H1 (cell line): Measurements from ENCODE around the gene PPARA. TPM values are rescaled to one million over a fixed set of nuclear protein-coding genes. Genes with fewer than 3 reads are reported as not detected.

Source experiments
- CTCF ChIA-PET: fragments of 300-600 bp; sonication (Branson Sonifier 250); formaldehyde crosslinking; loops from one replicate; lab custom pipeline; 2021; ENCODE audit not compliant: partially characterized antibody; lab: Charles Lee
- POLR2A ChIA-PET: fragments of 300-600 bp; sonication (Branson Sonifier 250); formaldehyde crosslinking; loops from one replicate; lab custom pipeline; 2021; ENCODE audit warnings: inconsistent platforms; ENCODE audit not compliant: partially characterized antibody; lab: Charles Lee
- DNase-seq, 2 experiments: peaks; one replicate each; pipeline versions ENCODE4 v3.0.0 to v3.0.0-alpha.2; 2010 to 2022; ENCODE audit warnings: low spot score in 2 of 2, low read depth in 1 of 2, mixed read lengths in 1 of 2
- FAIRE-seq: peaks from 2 replicates; lab custom pipeline; 2011; peaks lifted over from hg19 to GRCh38; lab: Jason Lieb, UNC
- H2AFZ ChIP-seq: 2 replicates; pipeline ENCODE4 v1.8.1; 2012; ENCODE audit warnings: low read length, inconsistent platforms
- H2AK5ac ChIP-seq: 2 replicates; pipeline ENCODE4 v1.6.1; 2013; ENCODE audit warnings: low read depth, low read length
- H2BK120ac ChIP-seq: replicated peaks from 2 replicates; pipeline ENCODE3; 2013; ENCODE audit warnings: low read depth, low read length, inconsistent platforms
- H2BK12ac ChIP-seq: 2 replicates; pipeline ENCODE4 v1.6.1; 2013; ENCODE audit warnings: low read depth, low read length
- H2BK15ac ChIP-seq: 2 replicates; pipeline ENCODE4 v1.6.1; 2013; ENCODE audit warnings: low read length
- H2BK20ac ChIP-seq: 2 replicates; pipeline ENCODE4 v1.6.1; 2013; ENCODE audit warnings: low read length
- H2BK5ac ChIP-seq: 2 replicates; pipeline ENCODE4 v1.6.1; 2013; ENCODE audit warnings: low read depth, low read length
- H3K14ac ChIP-seq: 2 replicates; pipeline ENCODE4 v1.6.1; 2013; ENCODE audit warnings: inconsistent platforms; ENCODE audit not compliant: insufficient read length
- H3K18ac ChIP-seq: 2 replicates; pipeline ENCODE4 v1.6.1; 2013; ENCODE audit warnings: low read length; ENCODE audit errors: extremely low read depth
- H3K23ac ChIP-seq: 2 replicates; pipeline ENCODE4 v1.6.1; 2013; ENCODE audit warnings: inconsistent platforms; ENCODE audit not compliant: insufficient read length
- H3K23me2 ChIP-seq: 2 replicates; pipeline ENCODE4 v1.6.1; 2013; ENCODE audit warnings: low read depth, low read length
- H3K27ac ChIP-seq: 2 replicates; pipeline ENCODE4 v1.6.1; 2011; ENCODE audit warnings: low read depth, low read length, inconsistent platforms
- H3K27me3 ChIP-seq, 4 experiments: replicated peaks in 1 of 4; 1 replicate in 1 of 4; 2 replicates in 3 of 4; pipeline versions ENCODE4 v1.6.1 to v1.8.1; 2011 to 2013; ENCODE audit warnings: low read length in 3 of 4, mild to moderate bottlenecking in 3 of 4, inconsistent platforms in 2 of 4, mixed read lengths in 2 of 4, moderate library complexity in 1 of 4; ENCODE audit not compliant: control insufficient read depth in 3 of 4, insufficient read depth in 3 of 4; ENCODE audit errors: extremely low read depth in 1 of 4
- H3K36me3 ChIP-seq, 4 experiments: 2 replicates each; pipeline versions ENCODE4 v1.6.1 to v1.8.1; 2011 to 2013; ENCODE audit warnings: mild to moderate bottlenecking in 4 of 4, low read length in 3 of 4, moderate library complexity in 2 of 4, control low read depth in 1 of 4, inconsistent platforms in 1 of 4; ENCODE audit not compliant: insufficient read depth in 4 of 4, control insufficient read depth in 2 of 4
- H3K4ac ChIP-seq: replicated peaks from 2 replicates; pipeline ENCODE3; 2013; ENCODE audit warnings: low read length, low read depth, mixed read lengths, inconsistent platforms; ENCODE audit not compliant: insufficient read length
- H3K4me1 ChIP-seq, 4 experiments: replicated peaks in 1 of 4; 1 replicate in 1 of 4; 2 replicates in 3 of 4; pipeline versions ENCODE4 v1.6.1 to v1.8.1; 2011 to 2013; ENCODE audit warnings: low read length in 3 of 4, inconsistent platforms in 2 of 4, mixed read lengths in 1 of 4; ENCODE audit not compliant: insufficient read depth in 4 of 4, control insufficient read depth in 3 of 4
- H3K4me2 ChIP-seq, 2 experiments: 2 replicates each; pipeline versions ENCODE4 v1.6.1 to v1.8.1; 2011 to 2013; ENCODE audit warnings: low read depth in 2 of 2, low read length in 2 of 2, control low read depth in 1 of 2, inconsistent platforms in 1 of 2, mild to moderate bottlenecking in 1 of 2; ENCODE audit not compliant: insufficient read depth in 1 of 2
- H3K4me3 ChIP-seq, 4 experiments: fragments of 200-600, 300-600 bp in 1 of 4; sonication (generic), shearing (Covaris generic), sonication (Bioruptor Twin) in 1 of 4; 2 replicates each; pipeline versions ENCODE4 v1.5.1 to v1.8.1; 2011 to 2016; ENCODE audit warnings: low read length in 4 of 4, low read depth in 3 of 4, control low read depth in 2 of 4, inconsistent platforms in 2 of 4, mild to moderate bottlenecking in 2 of 4, mixed read lengths in 1 of 4, moderate library complexity in 1 of 4; ENCODE audit not compliant: insufficient read depth in 2 of 4; ENCODE audit errors: extremely low read depth in 1 of 4
- H3K56ac ChIP-seq: replicated peaks from 2 replicates; pipeline ENCODE3; 2013; ENCODE audit warnings: low read depth, mild to moderate bottlenecking, mixed read lengths, low read length, inconsistent platforms; ENCODE audit not compliant: insufficient read length
- H3K79me1 ChIP-seq: 2 replicates; pipeline ENCODE4 v1.6.1; 2013; ENCODE audit warnings: low read depth, low read length, control low read depth
- H3K79me2 ChIP-seq, 2 experiments: 2 replicates each; pipeline versions ENCODE4 v1.6.1 to v1.8.1; 2012 to 2013; ENCODE audit warnings: low read length in 2 of 2, mild to moderate bottlenecking in 2 of 2, inconsistent platforms in 1 of 2; ENCODE audit not compliant: insufficient read depth in 2 of 2, control insufficient read depth in 1 of 2
- H3K9ac ChIP-seq, 4 experiments: replicated peaks in 1 of 4; 1 replicate in 1 of 4; 2 replicates in 3 of 4; pipeline versions ENCODE4 v1.6.1 to v1.8.1; 2011 to 2013; ENCODE audit warnings: low read depth in 3 of 4, low read length in 3 of 4, control low read depth in 2 of 4, mild to moderate bottlenecking in 2 of 4, moderate library complexity in 2 of 4, inconsistent platforms in 1 of 4; ENCODE audit errors: extremely low read depth in 1 of 4
- H3K9me3 ChIP-seq, 2 experiments: 2 replicates each; pipeline versions ENCODE4 v1.6.1 to v1.8.1; 2012 to 2013; ENCODE audit warnings: mild to moderate bottlenecking in 2 of 2, moderate library complexity in 2 of 2, control low read depth in 1 of 2, inconsistent platforms in 1 of 2, low read depth in 1 of 2, low read length in 1 of 2, mixed read lengths in 1 of 2; ENCODE audit not compliant: insufficient read depth in 2 of 2
- H4K20me1 ChIP-seq, 2 experiments: replicated peaks in 1 of 2; 2 replicates each; pipeline versions ENCODE3 to v1.8.1; 2011 to 2013; ENCODE audit warnings: inconsistent platforms in 2 of 2, low read length in 2 of 2, mild to moderate bottlenecking in 1 of 2; ENCODE audit not compliant: insufficient read depth in 2 of 2, control insufficient read depth in 1 of 2
- H4K5ac ChIP-seq: 2 replicates; pipeline ENCODE4 v1.6.1; 2013; ENCODE audit warnings: low read length, low read depth, mixed read lengths, inconsistent platforms; ENCODE audit not compliant: insufficient read length
- H4K8ac ChIP-seq: 2 replicates; pipeline ENCODE4 v1.8.0; 2013; ENCODE audit warnings: mild to moderate bottlenecking, moderate library complexity, low read length, inconsistent platforms; ENCODE audit not compliant: insufficient read depth; ENCODE audit errors: extremely low read depth
- H4K91ac ChIP-seq: replicated peaks from 2 replicates; pipeline ENCODE3; 2013; ENCODE audit warnings: low read length, mixed read lengths, inconsistent platforms; ENCODE audit not compliant: insufficient read length
- ASH2L ChIP-seq: fragments of 200-600, 300-600 bp; sonication (generic); IDR thresholded peaks from one replicate; pipeline ENCODE4 v1.7.1; 2017; ENCODE audit warnings: low read length
- ATF2 ChIP-seq: IDR thresholded peaks from 2 replicates; pipeline ENCODE4 v1.6.1; 2012; ENCODE audit warnings: low read length, inconsistent platforms
- CEBPB ChIP-seq: IDR thresholded peaks from 2 replicates; pipeline ENCODE4 v1.6.1; 2012; ENCODE audit warnings: low read depth, low read length
- CTBP2 ChIP-seq: IDR thresholded peaks from 2 replicates; pipeline ENCODE4 v1.7.0; 2011; ENCODE audit warnings: borderline replicate concordance, mild to moderate bottlenecking, moderate library complexity, mixed read lengths, low read length; ENCODE audit not compliant: insufficient read depth, insufficient read length
- EGR1 ChIP-seq: IDR thresholded peaks from 2 replicates; pipeline ENCODE4 v1.6.1; 2011; ENCODE audit warnings: low read depth, low read length, borderline replicate concordance
- EP300 ChIP-seq, 2 experiments: IDR thresholded peaks; 1 replicate in 1 of 2; 2 replicates in 1 of 2; pipeline ENCODE4 v1.6.1; 2011 to 2012; ENCODE audit warnings: low read depth in 2 of 2, low read length in 2 of 2, mild to moderate bottlenecking in 2 of 2, borderline replicate concordance in 1 of 2, inconsistent platforms in 1 of 2, moderate library complexity in 1 of 2
- GTF2F1 ChIP-seq: IDR thresholded peaks from 2 replicates; pipeline ENCODE4 v1.6.1; 2012; ENCODE audit warnings: low read depth, low read length, improper control_type of control experiment, borderline replicate concordance
- KDM5A ChIP-seq: fragments of 200-600 bp; IDR thresholded peaks from 2 replicates; pipeline ENCODE4 v1.7.1; 2012; ENCODE audit warnings: mild to moderate bottlenecking, low read length, inconsistent platforms, mixed read lengths
- POU5F1 ChIP-seq: IDR thresholded peaks from 2 replicates; pipeline ENCODE4 v1.6.1; 2011; ENCODE audit warnings: low read depth, mild to moderate bottlenecking, low read length, moderate library complexity
- SIRT6 ChIP-seq: IDR thresholded peaks from one replicate; pipeline ENCODE4 v1.7.1; 2012; ENCODE audit warnings: low read length, inconsistent platforms
- TCF12 ChIP-seq: IDR thresholded peaks from 2 replicates; pipeline ENCODE4 v1.6.1; 2011; ENCODE audit warnings: low read depth, mild to moderate bottlenecking, low read length
- WGBS, 2 experiments: shearing (Covaris generic) in 1 of 2; methylation state at CpG; one replicate each; pipeline versions ENCODE4 v1.1.6 to v1.1.7; 2013 to 2015; ENCODE audit warnings: low lambda C conversion rate in 2 of 2, mixed read lengths in 2 of 2, inconsistent platforms in 1 of 2, low coverage in 1 of 2, missing lambda C conversion rate in 1 of 2; ENCODE audit not compliant: insufficient replicate concordance in 2 of 2, insufficient coverage in 1 of 2, insufficient read length in 1 of 2; ENCODE audit errors: extremely low coverage in 1 of 2, missing lambda C conversion rate in 1 of 2; 5-methylcytosine and 5-hydroxymethylcytosine counted together
- polyA plus RNA-seq, 7 experiments: library from polyadenylated mRNA; depleted of rRNA in 3 of 7; stranded (reverse) in 5 of 7; unstranded in 2 of 7; fragments of >200 nt in 5 of 7; fragments of 200-250 nt in 2 of 7; gene quantifications; 1 replicate in 5 of 7; 2 replicates in 1 of 7; 4 replicates in 1 of 7; pipeline versions ENCODE4 v1.2.1 to v1.2.3, GENCODE V29; 2011 to 2013; ENCODE audit warnings: missing spikeins in 2 of 7, mixed read lengths in 2 of 7
- total RNA-seq: library from RNA; stranded (reverse); fragmentation: NEBNext Ultra II Directional; extraction: Animal tissue kit (Norgen Biotek cat#: 25700); gene quantifications from 2 replicates; pipeline ENCODE4 v1.2.1, GENCODE V29; 2021

The PPARA gene
- total and polyA plus RNA-seq, 2 of the 8 experiments (the other 6 are each of a cell fraction or from before 2014, with no cell fraction given) = 3.1 to 8.2 TPM

GRCh38 chr22:46275455-46276122 is 125.3 kb downstream of the PPARA start:
- Histone ChIP-seq H3K4ac (no peak overlapping the region), H4K5ac (no peak overlapping the region), H2BK20ac (no peak overlapping the region), H3K56ac (no peak overlapping the region), H2AK5ac (no peak overlapping the region), H3K23me2 (no peaks in the 10 kb centered on the region), H3K9me3 (no peaks in the 10 kb centered on the region), H2BK12ac (no peak overlapping the region), H3K36me3 (peaks cover 6 to 16% (median 12%) of the 10 kb centered on the region in 4 experiments; a peak in 5 of 8 replicates), H3K27ac (no peak overlapping the region), H4K8ac (no peak overlapping the region), H3K79me2 (no peaks in the 10 kb centered on the region), H4K91ac (no peak overlapping the region), H3K14ac (no peak overlapping the region), H2BK120ac (no peak overlapping the region), H3K9ac (no peak overlapping the region), H3K23ac (no peak overlapping the region), H2AFZ (no peak overlapping the region), H3K79me1 (no peaks in the 10 kb centered on the region), H2BK15ac (no peak overlapping the region), H3K4me1 (no peaks in the 10 kb centered on the region), H3K4me2 (no peak overlapping the region), H3K27me3 (no peaks in the 10 kb centered on the region), H3K18ac (no peak overlapping the region), H3K4me3 (no peak overlapping the region), H4K20me1 (peaks cover 0 to 5% of the 10 kb centered on the region in 2 experiments), H2BK5ac (no peak overlapping the region)
- FAIRE-seq = no peak
- WGBS, 2 experiments = 83% methylated on average over 3 of the region's 3 CpGs; no CpG with 5 or more reads in 1 of the 2 experiments
- ChIA-PET CTCF (interaction anchor here (1.3 kb wide), 1 partner anchor 12 kb away, joined by 3 read pairs; the partner anchor contains the start of gene PKDREJ), POLR2A (interaction anchor here (2.2 kb wide), 1 partner anchor 8 kb away, joined by 7 read pairs; the partner anchor contains the start of gene TTC38)
- no peak for DNase-seq
- TF ChIP-seq KDM5A (no peak), CEBPB (no peak), SIRT6 (no peak), TCF12 (no peak), EP300 (IDR thresholded peaks at IDR 0.05; ENCODE audit: borderline replicate concordance in 1 of 2, low read depth in 2 of 2, low read length in 2 of 2) (no peak), POU5F1 (no peak), ATF2 (no peak), EGR1 (no peak), CTBP2 (no peak), GTF2F1 (no peak), ASH2L (no peak)
